CD14-positive monocyte (primary cell): ENCODE data around the gene BRAT1. TPM values are rescaled to one million over a fixed set of nuclear protein-coding genes. Genes with fewer than 3 reads are reported as not detected.

Experiments
- DNase-seq, 3 donors: peaks; one replicate each; pipeline ENCODE4 v3.0.0-alpha.2; 2011 to 2022
- H2AFZ ChIP-seq: 2 replicates; pipeline ENCODE4 v1.6.0; 2012; ENCODE audit warnings: mild to moderate bottlenecking, low read depth, low read length, inconsistent platforms; ENCODE audit not compliant: insufficient read depth, poor library complexity, severe bottlenecking
- H3K27ac ChIP-seq, 2 donors: 1 replicate in 1 of 2; 2 replicates in 1 of 2; pipeline ENCODE4 v1.5.1; 2012 to 2013; ENCODE audit warnings: low read length in 2 of 2, control low read depth in 1 of 2, inconsistent platforms in 1 of 2, low read depth in 1 of 2, mild to moderate bottlenecking in 1 of 2
- H3K27me3 ChIP-seq, 2 donors: one replicate each; pipeline versions ENCODE4 v1.6.0 to v1.6.1; 2011 to 2013; ENCODE audit warnings: low read length in 2 of 2; ENCODE audit not compliant: control insufficient read depth in 2 of 2, insufficient read depth in 2 of 2
- H3K36me3 ChIP-seq, 2 donors: replicated peaks in 1 of 2; 1 replicate in 1 of 2; 2 replicates in 1 of 2; pipeline versions ENCODE4 v1.5.1 to v1.6.1; 2012 to 2013; ENCODE audit warnings: low read length in 2 of 2, control low read depth in 1 of 2, inconsistent platforms in 1 of 2, mild to moderate bottlenecking in 1 of 2; ENCODE audit not compliant: insufficient read depth in 2 of 2, control insufficient read depth in 1 of 2
- H3K4me1 ChIP-seq, 2 donors: 1 replicate in 1 of 2; 2 replicates in 1 of 2; pipeline versions ENCODE4 v1.5.1 to v1.6.1; 2012 to 2013; ENCODE audit warnings: low read length in 2 of 2, control low read depth in 1 of 2, inconsistent platforms in 1 of 2, mild to moderate bottlenecking in 1 of 2, moderate library complexity in 1 of 2; ENCODE audit not compliant: insufficient read depth in 2 of 2, control insufficient read depth in 1 of 2
- H3K4me2 ChIP-seq: replicated peaks from 2 replicates; pipeline ENCODE3; 2012; ENCODE audit warnings: low read length, moderate library complexity, mild to moderate bottlenecking; ENCODE audit not compliant: poor library complexity, severe bottlenecking; ENCODE audit errors: extremely low read depth
- H3K4me3 ChIP-seq, 3 experiments: fragments of 200-600 bp in 1 of 3; sonication (generic) in 1 of 3; replicated peaks in 1 of 3; 1 replicate in 2 of 3; 2 replicates in 1 of 3; pipeline ENCODE4 v1.5.1; 2011 to 2013; ENCODE audit warnings: low read length in 3 of 3, mild to moderate bottlenecking in 3 of 3, control low read depth in 2 of 3, low read depth in 2 of 3, inconsistent platforms in 1 of 3, moderate library complexity in 1 of 3
- H3K79me2 ChIP-seq: 2 replicates; pipeline ENCODE4 v1.6.0; 2012; ENCODE audit warnings: mild to moderate bottlenecking, control low read depth, inconsistent platforms, low read length, moderate library complexity; ENCODE audit not compliant: insufficient read depth
- H3K9ac ChIP-seq: 2 replicates; pipeline ENCODE4 v1.6.0; 2017; ENCODE audit warnings: low read length, mild to moderate bottlenecking; ENCODE audit not compliant: insufficient read depth, poor library complexity, severe bottlenecking
- H3K9me3 ChIP-seq, 2 donors: replicated peaks in 1 of 2; 1 replicate in 1 of 2; 2 replicates in 1 of 2; pipeline versions ENCODE4 v1.5.1 to v1.6.1; 2012 to 2013; ENCODE audit warnings: low read length in 2 of 2, control low read depth in 1 of 2; ENCODE audit not compliant: control insufficient read depth in 1 of 2, insufficient read depth in 1 of 2
- H4K20me1 ChIP-seq: 2 replicates; pipeline ENCODE4 v1.6.0; 2012; ENCODE audit warnings: mild to moderate bottlenecking, low read length, control low read depth, moderate library complexity; ENCODE audit not compliant: insufficient read depth
- H3K27ac Mint-ChIP-seq, 7 donors: one replicate each; pipeline ENCODE4 v1.8.0; 2020; ENCODE audit warnings: mild to moderate bottlenecking in 7 of 7, mixed read lengths in 7 of 7, moderate library complexity in 6 of 7, inconsistent platforms in 2 of 7
- H3K27me3 Mint-ChIP-seq, 3 donors: one replicate each; pipeline ENCODE4 v1.8.0; 2021 to 2022; ENCODE audit warnings: low read depth in 3 of 3, mild to moderate bottlenecking in 3 of 3, mixed read lengths in 3 of 3, moderate library complexity in 3 of 3, inconsistent platforms in 1 of 3
- H3K36me3 Mint-ChIP-seq, 2 donors: one replicate each; pipeline ENCODE4 v1.8.0; 2020; ENCODE audit warnings: mixed read lengths in 2 of 2, inconsistent platforms in 1 of 2, mild to moderate bottlenecking in 1 of 2
- H3K4me1 Mint-ChIP-seq: one replicate; pipeline ENCODE4 v1.8.0; 2020; ENCODE audit warnings: mild to moderate bottlenecking, mixed read lengths
- H3K4me3 Mint-ChIP-seq, 2 donors: one replicate each; pipeline ENCODE4 v1.8.0; 2020; ENCODE audit warnings: mild to moderate bottlenecking in 2 of 2, mixed read lengths in 2 of 2, moderate library complexity in 1 of 2
- H3K9me3 Mint-ChIP-seq, 7 donors: one replicate each; pipeline ENCODE4 v1.8.0; 2020 to 2022; ENCODE audit warnings: mixed read lengths in 7 of 7, mild to moderate bottlenecking in 6 of 7, moderate library complexity in 6 of 7, inconsistent platforms in 2 of 7
- WGBS: methylation state at CpG from one replicate; pipeline ENCODE4 v1.1.5; 2013; ENCODE audit warnings: missing lambda C conversion rate; ENCODE audit not compliant: insufficient coverage; 5-methylcytosine and 5-hydroxymethylcytosine counted together
- intact Hi-C, 2 donors: fragments of 100-400 bp; cut with micrococcal nuclease; formaldehyde crosslinking; loops; one replicate each; pipeline versions ENCODE4 v1.15.0 to v1.15.1; 2023
- polyA plus RNA-seq, 3 donors: library from polyadenylated mRNA; depleted of rRNA in 1 of 3; unstranded in 2 of 3; stranded (reverse) in 1 of 3; fragments of 300-500 nt in 2 of 3; fragments of >200 nt in 1 of 3; fragmentation: Illumina TruSeq in 2 of 3; gene quantifications; 1 replicate in 2 of 3; 2 replicates in 1 of 3; pipeline ENCODE4 v1.2.3, GENCODE V29; 2012 to 2021
- TF ChIP-seq, protein P1 (sequence below): fragments of 200-600 bp; IDR thresholded peaks from one replicate; pipeline ENCODE4 v1.8.0; 2022; ENCODE audit warnings: antibody characterized with exemption, mild to moderate bottlenecking

The BRAT1 gene
- polyA plus RNA-seq, 3 donors, result 31.6 to 34.2 (median 32.5) TPM

DNA sequence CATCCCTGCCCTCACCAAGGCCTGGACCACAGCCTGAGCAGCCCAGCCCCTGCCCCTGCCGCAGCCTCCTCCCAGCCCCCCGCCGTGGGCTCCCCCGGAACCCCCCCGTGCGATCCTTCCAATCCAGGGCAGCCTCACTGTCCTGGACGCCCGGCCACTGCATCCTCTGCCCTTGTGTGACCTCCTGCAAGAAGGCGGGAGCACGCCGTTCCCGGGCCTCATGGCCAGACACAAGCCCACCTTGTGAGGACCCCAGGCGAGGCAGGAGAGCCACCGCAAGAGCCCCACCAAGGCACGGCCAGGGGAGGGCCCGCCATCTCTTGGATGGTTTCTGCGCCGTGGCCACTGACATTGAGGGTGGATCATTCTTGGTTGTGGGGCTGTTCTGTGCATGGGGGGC is 43.6 kb downstream of the BRAT1 start:
- Histone ChIP-seq H3K4me1 (peaks cover 61 to 65% of the 10 kb centered on the region in 2 donors), H3K27ac (peak overlapping the region; percentile 89 to 95), H3K4me2 (peak overlapping the region; percentile 77), H3K79me2 (no peaks in the 10 kb centered on the region), H3K27me3 (no peaks in the 10 kb centered on the region), H3K9ac (peak overlapping the region; percentile 78), H4K20me1 (no peaks in the 10 kb centered on the region), H3K9me3 (no peaks in the 10 kb centered on the region), H3K4me3 (peak overlapping the region in 2 of 3 experiments; percentile 25 to 65), H3K36me3 (no peaks in the 10 kb centered on the region), H2AFZ (peak overlapping the region; percentile 73)
- TF ChIP-seq, protein P1, sequence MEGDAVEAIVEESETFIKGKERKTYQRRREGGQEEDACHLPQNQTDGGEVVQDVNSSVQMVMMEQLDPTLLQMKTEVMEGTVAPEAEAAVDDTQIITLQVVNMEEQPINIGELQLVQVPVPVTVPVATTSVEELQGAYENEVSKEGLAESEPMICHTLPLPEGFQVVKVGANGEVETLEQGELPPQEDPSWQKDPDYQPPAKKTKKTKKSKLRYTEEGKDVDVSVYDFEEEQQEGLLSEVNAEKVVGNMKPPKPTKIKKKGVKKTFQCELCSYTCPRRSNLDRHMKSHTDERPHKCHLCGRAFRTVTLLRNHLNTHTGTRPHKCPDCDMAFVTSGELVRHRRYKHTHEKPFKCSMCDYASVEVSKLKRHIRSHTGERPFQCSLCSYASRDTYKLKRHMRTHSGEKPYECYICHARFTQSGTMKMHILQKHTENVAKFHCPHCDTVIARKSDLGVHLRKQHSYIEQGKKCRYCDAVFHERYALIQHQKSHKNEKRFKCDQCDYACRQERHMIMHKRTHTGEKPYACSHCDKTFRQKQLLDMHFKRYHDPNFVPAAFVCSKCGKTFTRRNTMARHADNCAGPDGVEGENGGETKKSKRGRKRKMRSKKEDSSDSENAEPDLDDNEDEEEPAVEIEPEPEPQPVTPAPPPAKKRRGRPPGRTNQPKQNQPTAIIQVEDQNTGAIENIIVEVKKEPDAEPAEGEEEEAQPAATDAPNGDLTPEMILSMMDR, result no peak
- Mint-ChIP-seq H3K4me1 (peaks cover 58% of the 10 kb centered on the region), H3K27ac (peak overlapping the region; percentile 92 to 97 (median 95)), H3K36me3 (no peaks in the 10 kb centered on the region), H3K4me3 (peak overlapping the region; percentile 76 to 81), H3K27me3 (peaks cover 0 to 8% (median 3%) of the 10 kb centered on the region in 3 donors), H3K9me3 (no peaks in the 10 kb centered on the region)
- intact Hi-C loops, result loop anchor here in 1 of 2 donors (10.0 kb wide), 1 partner anchor 107 kb away; the partner anchor contains the start of gene CHST12
- 21% methylated on average over 16 of the region's 18 CpGs for WGBS
- no peak for DNase-seq

DNA sequence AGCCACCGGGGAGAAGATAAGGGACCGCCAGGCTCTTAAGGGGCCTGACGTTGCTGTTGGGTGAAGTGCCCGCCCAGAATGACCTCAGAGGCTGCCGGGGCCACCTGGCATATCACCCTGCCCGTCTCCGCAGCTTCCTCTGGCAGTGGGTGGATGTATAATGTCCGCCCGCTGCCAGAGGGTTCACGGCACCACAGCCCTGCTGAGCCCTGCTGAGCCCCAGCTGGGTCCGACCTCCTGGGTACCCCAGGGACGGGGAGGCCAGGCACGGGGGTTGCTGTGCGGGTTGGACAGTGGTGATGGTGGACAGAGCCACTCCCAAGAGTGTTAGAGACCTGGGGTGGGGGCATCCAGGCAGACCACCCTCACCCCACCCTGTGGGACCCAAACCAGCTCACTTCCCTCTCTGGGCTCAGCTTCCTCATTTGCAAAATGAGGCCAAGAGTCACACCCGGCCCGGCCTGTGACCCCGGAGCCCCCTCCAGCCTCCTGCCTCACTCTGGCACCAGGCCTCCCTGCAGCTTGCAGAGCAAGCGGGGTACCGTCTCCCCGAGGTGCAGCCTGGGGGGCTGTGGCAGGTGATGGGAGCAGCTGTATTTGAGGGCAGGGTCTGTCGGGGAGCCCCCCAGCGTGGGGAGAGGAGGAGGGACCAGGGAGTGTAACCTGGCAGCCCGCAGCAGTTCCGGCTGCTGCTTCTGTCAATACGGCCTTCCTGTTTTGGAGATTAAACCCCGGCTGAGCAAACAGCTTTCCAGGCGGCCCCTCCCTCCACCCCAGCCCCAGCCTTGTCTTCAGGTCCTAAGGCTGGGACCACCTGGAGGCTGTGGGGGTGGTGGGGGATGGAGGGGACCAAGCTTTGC is 44.2 kb downstream of the BRAT1 start:
- intact Hi-C loops, result loop anchor here in 1 of 2 donors (10.0 kb wide), 1 partner anchor 106 kb away; the partner anchor contains the start of gene CHST12
- H2AFZ ChIP-seq, result peak overlapping the region; percentile 73
- peaks cover 58% of the 10 kb centered on the region for H3K4me1 Mint-ChIP-seq

More for the DNA sequence above, 44.2 kb downstream of the BRAT1 start:
- Mint-ChIP-seq H3K4me3 (peak overlapping the region; percentile 76 to 81), H3K9me3 (no peaks in the 10 kb centered on the region), H3K36me3 (no peaks in the 10 kb centered on the region), H3K27ac (peak overlapping the region; percentile 92 to 97 (median 95)), H3K27me3 (peaks cover 3 to 7% (median 3%) of the 10 kb centered on the region in 3 donors)
- peak overlapping the region; percentile 77 for H3K4me2 ChIP-seq
- H3K27ac ChIP-seq, result peak overlapping the region; percentile 89 to 95
- no peaks in the 10 kb centered on the region for H3K27me3 ChIP-seq
- H3K36me3 ChIP-seq, result no peaks in the 10 kb centered on the region
- peak overlapping the region in 2 of 3 experiments; percentile 25 to 65 for H3K4me3 ChIP-seq
- peaks cover 61 to 65% of the 10 kb centered on the region in 2 donors for H3K4me1 ChIP-seq
- TF ChIP-seq, protein P1, result no peak
- no peaks in the 10 kb centered on the region for H4K20me1 ChIP-seq
- H3K79me2 ChIP-seq, result no peaks in the 10 kb centered on the region
- DNase-seq, result peak; percentile 87 to 89 (median 88)
- no peaks in the 10 kb centered on the region for H3K9me3 ChIP-seq
- 0% methylated on average over 17 of the region's 27 CpGs for WGBS
- H3K9ac ChIP-seq, result peak overlapping the region; percentile 78
